Activated naive CD8-positive, alpha-beta T cell treated with anti-CD3 and anti-CD28 coated beads, Interleukin-2, amount 10 ng/mL, durations not matched to agents 7 days and 5 days (primary cell): ENCODE measurements around the gene POMT2. TPM values are rescaled to one million over a fixed set of nuclear protein-coding genes. Genes with fewer than 3 reads are reported as not detected.

Experiments used
- ATAC-seq: fragments of 150-1000 bp; cut with Tn5 transposase; one replicate; pipeline ENCODE4 v1.10.0; 2021; ENCODE audit warnings: low read depth, moderate library complexity
- POLR2A ChIA-PET: fragments of 350-600 bp; sonication (Branson Sonifier 250); formaldehyde crosslinking; loops from one replicate; lab custom pipeline; 2021; ENCODE audit warnings: antibody characterized with exemption; lab: Charles Lee
- DNase-seq: peaks from one replicate; pipeline ENCODE4 v3.0.0; 2021
- H3K27ac Mint-ChIP-seq: one replicate; pipeline ENCODE4 v1.8.0; 2022; ENCODE audit warnings: mild to moderate bottlenecking, mixed read lengths
- H3K27me3 Mint-ChIP-seq: one replicate; pipeline ENCODE4 v1.8.0; 2022; ENCODE audit warnings: mild to moderate bottlenecking, moderate library complexity, mixed read lengths
- H3K36me3 Mint-ChIP-seq: one replicate; pipeline ENCODE4 v1.8.0; 2021; ENCODE audit warnings: mild to moderate bottlenecking, mixed read lengths
- H3K4me1 Mint-ChIP-seq: one replicate; pipeline ENCODE4 v1.8.0; 2021; ENCODE audit warnings: mixed read lengths
- H3K4me3 Mint-ChIP-seq: one replicate; pipeline ENCODE4 v1.8.0; 2022; ENCODE audit warnings: mild to moderate bottlenecking, moderate library complexity, mixed read lengths
- H3K9me3 Mint-ChIP-seq: one replicate; pipeline ENCODE4 v1.8.0; 2021; ENCODE audit warnings: mixed read lengths
- total RNA-seq, 2 experiments: library from RNA; stranded (reverse); gene quantifications; one replicate each; pipeline ENCODE4 v1.2.3, GENCODE V29; 2021

POMT2 gene, protein sequence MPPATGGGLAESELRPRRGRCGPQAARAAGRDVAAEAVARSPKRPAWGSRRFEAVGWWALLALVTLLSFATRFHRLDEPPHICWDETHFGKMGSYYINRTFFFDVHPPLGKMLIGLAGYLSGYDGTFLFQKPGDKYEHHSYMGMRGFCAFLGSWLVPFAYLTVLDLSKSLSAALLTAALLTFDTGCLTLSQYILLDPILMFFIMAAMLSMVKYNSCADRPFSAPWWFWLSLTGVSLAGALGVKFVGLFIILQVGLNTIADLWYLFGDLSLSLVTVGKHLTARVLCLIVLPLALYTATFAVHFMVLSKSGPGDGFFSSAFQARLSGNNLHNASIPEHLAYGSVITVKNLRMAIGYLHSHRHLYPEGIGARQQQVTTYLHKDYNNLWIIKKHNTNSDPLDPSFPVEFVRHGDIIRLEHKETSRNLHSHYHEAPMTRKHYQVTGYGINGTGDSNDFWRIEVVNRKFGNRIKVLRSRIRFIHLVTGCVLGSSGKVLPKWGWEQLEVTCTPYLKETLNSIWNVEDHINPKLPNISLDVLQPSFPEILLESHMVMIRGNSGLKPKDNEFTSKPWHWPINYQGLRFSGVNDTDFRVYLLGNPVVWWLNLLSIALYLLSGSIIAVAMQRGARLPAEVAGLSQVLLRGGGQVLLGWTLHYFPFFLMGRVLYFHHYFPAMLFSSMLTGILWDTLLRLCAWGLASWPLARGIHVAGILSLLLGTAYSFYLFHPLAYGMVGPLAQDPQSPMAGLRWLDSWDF
- total RNA-seq: 10 to 100 TPM in 1 of 2 experiments, 1 to 10 TPM in 1; 9.3 to 10.6 TPM

GRCh38 chr14:77320238-77320935 lies at the start of gene POMT2:
Gene POMT2 (minus strand): TSS chr14:77320883. CDS start chr14:77320681, 202 bp downstream.
- POLR2A ChIA-PET: interaction anchor here (1.0 to 2.3 kb wide), 7 partner anchors 9 to 508 kb away, joined by 3 to 23 read pairs (median 4); partner anchors contain the start of genes AHSA1, ANGEL1, SAMD15 and TMED8
- Mint-ChIP-seq H3K4me1 (peaks cover 15% of the 10 kb centered on the region), H3K9me3 (no peaks in the 10 kb centered on the region), H3K27me3 (no peaks in the 10 kb centered on the region), H3K27ac (peak within 1 kb of the TSS; percentile 99), H3K4me3 (peak within 1 kb of the TSS; percentile 95), H3K36me3 (no peaks in the 10 kb centered on the region)
- DNase-seq (peak; percentile 93), ATAC-seq (peak; percentile 37)

DNA sequence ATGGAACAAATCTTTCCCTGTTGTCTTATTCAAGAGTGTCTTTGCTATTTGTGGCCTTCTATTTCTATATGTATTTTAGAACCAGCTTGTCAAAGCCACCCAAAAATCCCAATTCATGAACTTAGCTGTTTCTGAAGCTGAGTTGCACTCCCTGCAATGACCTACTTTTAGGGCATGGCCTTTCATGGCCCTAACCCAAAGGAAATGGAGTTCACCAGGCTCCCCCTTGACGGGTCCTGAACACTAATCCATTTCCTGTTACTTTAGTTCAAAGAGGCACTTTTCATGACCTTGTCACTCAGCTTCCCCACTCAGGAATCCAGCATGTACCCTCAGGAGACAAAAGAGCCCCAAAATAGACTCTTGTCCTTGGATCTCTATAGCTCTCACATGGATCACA lies 48.6 kb upstream of the POMT2 start:
- Mint-ChIP-seq H3K4me3 (no peak overlapping the region), H3K27me3 (no peaks in the 10 kb centered on the region), H3K27ac (peak overlapping the region; percentile 47), H3K9me3 (peaks cover 3% of the 10 kb centered on the region), H3K36me3 (peaks cover 23% of the 10 kb centered on the region), H3K4me1 (peaks cover 24% of the 10 kb centered on the region)
- peak; percentile 77 for ATAC-seq
- no peak for DNase-seq
- POLR2A ChIA-PET: no interaction called here

- no peak overlapping the region for H3K4me3 Mint-ChIP-seq
- H3K9me3 Mint-ChIP-seq: no peaks in the 10 kb centered on the region
- peaks cover 8% of the 10 kb centered on the region for H3K36me3 Mint-ChIP-seq
- H3K27ac Mint-ChIP-seq: no peak overlapping the region
- ATAC-seq: no peak
- no peaks in the 10 kb centered on the region for H3K27me3 Mint-ChIP-seq
- peaks cover 12% of the 10 kb centered on the region for H3K4me1 Mint-ChIP-seq
- POLR2A ChIA-PET: no interaction called here
- DNase-seq: no peak
Observed at GRCh38 chr14:77364146-77364545, 43.5 kb upstream of the POMT2 start.

GRCh38 chr14:77359626-77360025 lies 38.9 kb upstream of the POMT2 start:
- Mint-ChIP-seq H3K4me1 (peaks cover 8% of the 10 kb centered on the region), H3K27me3 (no peaks in the 10 kb centered on the region), H3K36me3 (peaks cover 6% of the 10 kb centered on the region), H3K4me3 (no peak overlapping the region), H3K27ac (no peak overlapping the region), H3K9me3 (no peaks in the 10 kb centered on the region)
- DNase-seq (no peak), ATAC-seq (no peak)
- POLR2A ChIA-PET: no interaction called here

DNA sequence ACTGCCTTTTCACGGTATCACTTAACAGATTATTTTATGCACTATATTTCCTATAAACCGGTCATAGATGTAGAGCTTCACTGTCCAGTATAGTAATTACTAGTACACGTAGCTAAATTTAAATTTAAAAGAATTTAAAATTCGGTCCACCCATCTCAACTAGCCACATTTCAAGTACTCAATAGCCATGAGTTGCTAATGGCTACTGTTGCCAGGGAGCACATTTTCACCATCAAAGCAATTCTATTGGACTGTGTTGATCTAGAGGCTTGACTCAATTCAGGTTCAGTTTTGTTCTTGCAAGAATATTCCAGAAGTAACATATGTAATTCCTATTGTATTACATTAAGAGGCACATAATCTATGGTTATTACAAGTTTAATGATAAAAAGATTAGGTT lies 36.2 kb upstream of the POMT2 start:
- POLR2A ChIA-PET: no interaction called here

GRCh38 chr14:77355811-77356210 lies 35.1 kb upstream of the POMT2 start:
- Mint-ChIP-seq H3K27me3 (no peaks in the 10 kb centered on the region), H3K4me1 (peaks cover 12% of the 10 kb centered on the region), H3K4me3 (no peak overlapping the region), H3K27ac (no peak overlapping the region), H3K9me3 (no peaks in the 10 kb centered on the region), H3K36me3 (peaks cover 4% of the 10 kb centered on the region)
- POLR2A ChIA-PET: no interaction called here
- DNase-seq: no peak
- no peak for ATAC-seq

More for the DNA sequence above, 36.2 kb upstream of the POMT2 start:
- peaks cover 13% of the 10 kb centered on the region for H3K4me1 Mint-ChIP-seq
- H3K9me3 Mint-ChIP-seq: no peaks in the 10 kb centered on the region
- no peak overlapping the region for H3K4me3 Mint-ChIP-seq
- H3K27me3 Mint-ChIP-seq: no peaks in the 10 kb centered on the region
- DNase-seq: no peak
- no peak for ATAC-seq
- peaks cover 6% of the 10 kb centered on the region for H3K36me3 Mint-ChIP-seq
- H3K27ac Mint-ChIP-seq: no peak overlapping the region

GRCh38 chr14:77353469-77354141 lies 32.9 kb upstream of the POMT2 start:
- no peak for DNase-seq
- H3K9me3 Mint-ChIP-seq: no peaks in the 10 kb centered on the region
- no peak overlapping the region for H3K27ac Mint-ChIP-seq
- POLR2A ChIA-PET: no interaction called here
- peaks cover 12% of the 10 kb centered on the region for H3K36me3 Mint-ChIP-seq
- no peak for ATAC-seq
- peaks cover 5% of the 10 kb centered on the region for H3K4me1 Mint-ChIP-seq
- no peaks in the 10 kb centered on the region for H3K27me3 Mint-ChIP-seq
- no peak overlapping the region for H3K4me3 Mint-ChIP-seq

GRCh38 chr14:77347751-77348150 lies 27.1 kb upstream of the POMT2 start:
- H3K36me3 Mint-ChIP-seq: peaks cover 13% of the 10 kb centered on the region
- DNase-seq (no peak), ATAC-seq (no peak)
- POLR2A ChIA-PET: no interaction called here
- H3K27me3 Mint-ChIP-seq: no peaks in the 10 kb centered on the region
- no peaks in the 10 kb centered on the region for H3K9me3 Mint-ChIP-seq
- H3K4me3 Mint-ChIP-seq: no peak overlapping the region
- no peaks in the 10 kb centered on the region for H3K4me1 Mint-ChIP-seq
- H3K27ac Mint-ChIP-seq: no peak overlapping the region

- Mint-ChIP-seq H3K9me3 (no peaks in the 10 kb centered on the region), H3K4me1 (no peaks in the 10 kb centered on the region), H3K27me3 (no peaks in the 10 kb centered on the region), H3K27ac (no peak overlapping the region), H3K4me3 (no peak overlapping the region), H3K36me3 (peaks cover 13% of the 10 kb centered on the region)
- ATAC-seq (no peak), DNase-seq (no peak)
- POLR2A ChIA-PET: no interaction called here
Observed at GRCh38 chr14:77346495-77346894, 25.8 kb upstream of the POMT2 start.

DNA sequence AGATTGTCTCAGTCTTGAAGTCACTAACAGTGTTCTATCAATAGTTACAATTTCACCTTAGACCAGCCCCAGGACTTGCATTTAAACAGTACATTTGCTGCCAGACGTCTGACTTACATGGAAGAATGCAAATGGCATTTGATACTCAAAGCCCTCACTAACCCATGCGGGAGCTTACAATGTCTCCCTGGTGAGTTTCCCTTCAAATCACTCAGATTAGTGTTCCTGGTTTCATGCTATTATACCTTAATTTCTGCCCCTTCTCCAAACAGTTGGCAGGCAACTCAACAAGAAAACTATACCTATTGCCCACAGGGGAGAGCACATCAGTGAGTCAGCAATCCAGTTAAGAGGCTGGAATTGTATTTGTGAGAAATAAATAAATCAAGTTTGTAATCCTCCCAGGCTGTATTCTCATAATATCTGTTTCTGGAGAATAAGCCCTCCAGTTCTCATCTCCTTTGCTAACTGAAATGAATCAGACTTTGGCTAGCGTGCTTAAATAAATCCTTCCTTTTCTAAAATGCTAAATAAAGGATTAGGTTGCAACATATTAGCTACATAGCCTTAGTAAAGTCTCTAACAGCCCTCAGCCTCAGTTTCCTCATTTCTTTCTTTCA lies 23.8 kb upstream of the POMT2 start:
- Mint-ChIP-seq H3K36me3 (peaks cover 11% of the 10 kb centered on the region), H3K4me3 (no peak overlapping the region), H3K9me3 (no peaks in the 10 kb centered on the region), H3K27me3 (no peaks in the 10 kb centered on the region), H3K27ac (no peak overlapping the region), H3K4me1 (no peaks in the 10 kb centered on the region)
- DNase-seq: no peak
- POLR2A ChIA-PET: no interaction called here
- ATAC-seq: no peak

GRCh38 chr14:77343662-77344061 lies 23.0 kb upstream of the POMT2 start:
- no peaks in the 10 kb centered on the region for H3K9me3 Mint-ChIP-seq
- POLR2A ChIA-PET: no interaction called here
- ATAC-seq (no peak), DNase-seq (no peak)
- H3K4me3 Mint-ChIP-seq: no peak overlapping the region
- H3K4me1 Mint-ChIP-seq: peaks cover 1% of the 10 kb centered on the region
- H3K36me3 Mint-ChIP-seq: peaks cover 8% of the 10 kb centered on the region
- H3K27me3 Mint-ChIP-seq: no peaks in the 10 kb centered on the region
- H3K27ac Mint-ChIP-seq: no peak overlapping the region

GRCh38 chr14:77342726-77343397 lies 22.2 kb upstream of the POMT2 start:
- ATAC-seq: no peak
- Mint-ChIP-seq H3K36me3 (peaks cover 8% of the 10 kb centered on the region), H3K4me3 (no peak overlapping the region), H3K27ac (no peak overlapping the region), H3K4me1 (peaks cover 4% of the 10 kb centered on the region), H3K27me3 (no peaks in the 10 kb centered on the region), H3K9me3 (no peaks in the 10 kb centered on the region)
- no peak for DNase-seq
- POLR2A ChIA-PET: interaction anchor here (1.0 kb wide), 1 partner anchor 21 kb away, joined by 3 read pairs; no protein-coding TSS in a partner anchor
